Panc1 (cell line): ENCODE measurements around the gene MARCHF3.

Experiments used
- CTCF ChIP-seq: fragments of 450-650 bp; IDR thresholded peaks from 2 replicates; pipeline ENCODE4 v1.5.1; 2017; ENCODE audit warnings: mild to moderate bottlenecking
- POLR2AphosphoS5 ChIP-seq: IDR thresholded peaks from 2 replicates; pipeline ENCODE4 v1.6.1; 2012; ENCODE audit warnings: mild to moderate bottlenecking, low read depth, low read length, moderate library complexity
- REST ChIP-seq, 2 experiments: IDR thresholded peaks; 2 replicates each; pipeline ENCODE4 v1.6.1; 2011 to 2012; ENCODE audit warnings: low read depth in 2 of 2, control low read depth in 1 of 2, low read length in 1 of 2, mild to moderate bottlenecking in 1 of 2, moderate library complexity in 1 of 2; ENCODE audit not compliant: insufficient read depth in 1 of 2

- no peak for TF ChIP-seq CTCF
- TF ChIP-seq POLR2AphosphoS5: no peak
- TF ChIP-seq REST (IDR thresholded peaks at IDR 0.05; ENCODE audit: insufficient read depth in 1 of 2, low read depth in 2 of 2, low read length in 1 of 2): no peak
Measured at GRCh38 chr5:126854526-126855110, 175.7 kb downstream of the MARCHF3 start.
